Activated B cell treated with CpG ODN at 0.5 μM for 24 hours (primary cell): ENCODE data around the gene KIF25. TPM values are rescaled to one million over a fixed set of nuclear protein-coding genes. Genes with fewer than 3 reads are reported as not detected.

Source experiments
- ATAC-seq: fragments of 200-7000 bp; cut with Tn5 transposase; one replicate; pipeline ENCODE4 v1.10.0; 2021; ENCODE audit warnings: low read depth, mild to moderate bottlenecking, moderate library complexity
- CTCF ChIA-PET: fragments of 350-600 bp; sonication (Branson Sonifier 250); formaldehyde crosslinking; loops from one replicate; lab custom pipeline; 2021; ENCODE audit warnings: antibody characterized with exemption; lab: Charles Lee
- POLR2A ChIA-PET: fragments of 350-600 bp; sonication (Branson Sonifier 250); formaldehyde crosslinking; loops from one replicate; lab custom pipeline; 2021; ENCODE audit warnings: antibody characterized with exemption; lab: Charles Lee
- DNase-seq: peaks from one replicate; pipeline ENCODE4 v3.0.0; 2022
- H3K27ac Mint-ChIP-seq: one replicate; pipeline ENCODE4 v1.8.0; 2020; ENCODE audit warnings: mixed read lengths
- H3K27me3 Mint-ChIP-seq: one replicate; pipeline ENCODE4 v1.8.0; 2021; ENCODE audit warnings: mixed read lengths
- H3K36me3 Mint-ChIP-seq: one replicate; pipeline ENCODE4 v1.8.0; 2021; ENCODE audit warnings: low read depth, mixed read lengths
- H3K4me1 Mint-ChIP-seq: one replicate; pipeline ENCODE4 v1.8.0; 2021; ENCODE audit warnings: mixed read lengths
- H3K4me3 Mint-ChIP-seq: one replicate; pipeline ENCODE4 v1.8.0; 2020; ENCODE audit warnings: mild to moderate bottlenecking, mixed read lengths
- H3K9me3 Mint-ChIP-seq: one replicate; pipeline ENCODE4 v1.8.0; 2020; ENCODE audit warnings: mixed read lengths
- CTCF ChIP-seq: fragments of 200-600 bp; IDR thresholded peaks from one replicate; pipeline ENCODE4 v1.8.0; 2022; ENCODE audit warnings: antibody characterized with exemption, mild to moderate bottlenecking
- intact Hi-C: fragments of 100-400 bp; cut with micrococcal nuclease; formaldehyde crosslinking; loops from one replicate; pipeline ENCODE4 v1.15.1; 2024
- total RNA-seq: library from RNA; stranded (reverse); gene quantifications from 2 replicates; pipeline ENCODE4 v1.2.3, GENCODE V29; 2022

KIF25 gene
- total RNA-seq, 1 donor from 2014 or later, result not detected

GRCh38 chr6:167957626-167958025 is 39.8 kb upstream of the KIF25 start:
- ATAC-seq, result no peak
- Mint-ChIP-seq H3K4me3 (no peak overlapping the region), H3K4me1 (no peaks in the 10 kb centered on the region), H3K27me3 (no peaks in the 10 kb centered on the region), H3K36me3 (peaks cover 12% of the 10 kb centered on the region), H3K9me3 (no peaks in the 10 kb centered on the region), H3K27ac (no peak overlapping the region)
- CTCF ChIA-PET, result no interaction called here
- intact Hi-C loops, result no loop called here
- DNase-seq, result no peak
- POLR2A ChIA-PET, result no interaction called here
- no peak for TF ChIP-seq CTCF

GRCh38 chr6:167960579-167960978 is 36.9 kb upstream of the KIF25 start:
- DNase-seq (no peak), ATAC-seq (no peak)
- no peak overlapping the region for H3K4me3 Mint-ChIP-seq
- no peaks in the 10 kb centered on the region for H3K9me3 Mint-ChIP-seq
- no peaks in the 10 kb centered on the region for H3K27me3 Mint-ChIP-seq
- peaks cover 25% of the 10 kb centered on the region for H3K36me3 Mint-ChIP-seq
- ChIA-PET CTCF (no interaction called here), POLR2A (no interaction called here)
- TF ChIP-seq CTCF, result no peak
- intact Hi-C loops, result no loop called here
- no peaks in the 10 kb centered on the region for H3K4me1 Mint-ChIP-seq
- no peak overlapping the region for H3K27ac Mint-ChIP-seq

- ATAC-seq, result no peak
- POLR2A ChIA-PET, result no interaction called here
Observed at GRCh38 chr6:167962711-167963110, 34.8 kb upstream of the KIF25 start.

GRCh38 chr6:167963589-167964057 is 33.8 kb upstream of the KIF25 start:
- no peaks in the 10 kb centered on the region for H3K9me3 Mint-ChIP-seq
- no peak overlapping the region for H3K27ac Mint-ChIP-seq
- no peaks in the 10 kb centered on the region for H3K27me3 Mint-ChIP-seq
- TF ChIP-seq CTCF, result no peak
- peaks cover 36% of the 10 kb centered on the region for H3K36me3 Mint-ChIP-seq
- ATAC-seq (no peak), DNase-seq (no peak)
- no peaks in the 10 kb centered on the region for H3K4me1 Mint-ChIP-seq
- ChIA-PET POLR2A (no interaction called here), CTCF (no interaction called here)
- H3K4me3 Mint-ChIP-seq, result no peak overlapping the region
- intact Hi-C loops, result no loop called here

More at GRCh38 chr6:167962711-167963110, 34.8 kb upstream of the KIF25 start:
- peaks cover 32% of the 10 kb centered on the region for H3K36me3 Mint-ChIP-seq
- no peaks in the 10 kb centered on the region for H3K27me3 Mint-ChIP-seq
- H3K9me3 Mint-ChIP-seq, result no peaks in the 10 kb centered on the region
- CTCF ChIA-PET, result no interaction called here
- H3K4me3 Mint-ChIP-seq, result no peak overlapping the region
- intact Hi-C loops, result no loop called here
- DNase-seq, result no peak
- H3K4me1 Mint-ChIP-seq, result no peaks in the 10 kb centered on the region
- H3K27ac Mint-ChIP-seq, result no peak overlapping the region
- TF ChIP-seq CTCF, result no peak

GRCh38 chr6:167965592-167966539 is 31.6 kb upstream of the KIF25 start:
- Mint-ChIP-seq H3K27ac (no peak overlapping the region), H3K27me3 (no peaks in the 10 kb centered on the region), H3K4me1 (no peaks in the 10 kb centered on the region), H3K36me3 (peaks cover 45% of the 10 kb centered on the region), H3K9me3 (no peaks in the 10 kb centered on the region), H3K4me3 (no peak overlapping the region)
- no peak for TF ChIP-seq CTCF
- ChIA-PET CTCF (no interaction called here), POLR2A (no interaction called here)
- intact Hi-C loops, result no loop called here
- DNase-seq, result no peak
- ATAC-seq, result no peak
